Endothelial cell of umbilical vein (primary cell): ENCODE measurements around the gene KRTAP13-4.

ENCODE experiments used
- EZH2 ChIP-seq: IDR thresholded peaks from 2 replicates; pipeline ENCODE4 v1.6.1; 2012; ENCODE audit warnings: borderline replicate concordance, low read depth, mild to moderate bottlenecking, moderate library complexity, low read length, inconsistent platforms; ENCODE audit not compliant: severe bottlenecking
- GATA2 ChIP-seq: IDR thresholded peaks from 2 replicates; pipeline ENCODE4 v1.7.0; 2011; ENCODE audit warnings: low read depth, mild to moderate bottlenecking, moderate library complexity, mixed read lengths, low read length; ENCODE audit not compliant: insufficient read length, insufficient read depth
- POLR2A ChIP-seq: IDR thresholded peaks from 2 replicates; pipeline ENCODE4 v1.6.1; 2012; ENCODE audit warnings: low read depth, mild to moderate bottlenecking, control low read depth, low read length
- POLR2AphosphoS5 ChIP-seq: IDR thresholded peaks from 2 replicates; pipeline ENCODE4 v1.6.1; 2012; ENCODE audit warnings: low read depth, mild to moderate bottlenecking, control low read depth, low read length, moderate library complexity; ENCODE audit not compliant: insufficient read depth
- TF ChIP-seq, protein P1 (sequence below), 2 donors: IDR thresholded peaks; 1 replicate in 1 of 2; 2 replicates in 1 of 2; pipeline ENCODE4 v1.5.1; 2011; ENCODE audit warnings: low read length in 2 of 2, mild to moderate bottlenecking in 2 of 2, moderate library complexity in 2 of 2, control low read depth in 1 of 2, inconsistent platforms in 1 of 2, low read depth in 1 of 2; ENCODE audit not compliant: insufficient read depth in 1 of 2; ENCODE audit errors: extremely low read depth in 1 of 2
- TF ChIP-seq, protein P2 (sequence below): IDR thresholded peaks from 2 replicates; pipeline ENCODE4 v1.6.1; 2011; ENCODE audit not compliant: insufficient read depth, insufficient read length

DNA sequence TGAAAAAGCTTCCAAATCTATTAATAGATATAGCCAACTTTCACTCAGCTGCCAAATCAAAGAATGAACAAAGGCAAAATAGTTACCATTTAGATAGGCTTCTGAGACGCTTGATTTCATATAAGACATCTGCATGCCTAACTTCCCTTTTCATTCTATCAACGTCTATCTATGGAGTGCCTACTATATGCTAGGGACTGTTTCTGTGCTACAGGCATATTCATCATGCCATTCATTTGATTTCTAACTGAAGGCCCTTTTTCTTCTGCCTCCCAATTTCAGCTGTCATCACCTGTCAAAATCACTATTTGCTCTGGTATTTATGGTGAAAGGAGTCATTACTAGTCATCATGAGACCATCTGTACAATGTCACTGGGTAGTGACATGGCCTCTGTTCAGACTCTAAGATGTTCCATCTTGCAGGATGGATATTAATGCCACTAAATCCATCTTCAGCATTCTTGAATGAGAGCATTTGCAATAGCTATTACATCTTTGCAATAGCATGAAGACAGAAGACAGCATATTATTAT lies 38.5 kb upstream of the KRTAP13-4 start:
- TF ChIP-seq, protein P1, sequence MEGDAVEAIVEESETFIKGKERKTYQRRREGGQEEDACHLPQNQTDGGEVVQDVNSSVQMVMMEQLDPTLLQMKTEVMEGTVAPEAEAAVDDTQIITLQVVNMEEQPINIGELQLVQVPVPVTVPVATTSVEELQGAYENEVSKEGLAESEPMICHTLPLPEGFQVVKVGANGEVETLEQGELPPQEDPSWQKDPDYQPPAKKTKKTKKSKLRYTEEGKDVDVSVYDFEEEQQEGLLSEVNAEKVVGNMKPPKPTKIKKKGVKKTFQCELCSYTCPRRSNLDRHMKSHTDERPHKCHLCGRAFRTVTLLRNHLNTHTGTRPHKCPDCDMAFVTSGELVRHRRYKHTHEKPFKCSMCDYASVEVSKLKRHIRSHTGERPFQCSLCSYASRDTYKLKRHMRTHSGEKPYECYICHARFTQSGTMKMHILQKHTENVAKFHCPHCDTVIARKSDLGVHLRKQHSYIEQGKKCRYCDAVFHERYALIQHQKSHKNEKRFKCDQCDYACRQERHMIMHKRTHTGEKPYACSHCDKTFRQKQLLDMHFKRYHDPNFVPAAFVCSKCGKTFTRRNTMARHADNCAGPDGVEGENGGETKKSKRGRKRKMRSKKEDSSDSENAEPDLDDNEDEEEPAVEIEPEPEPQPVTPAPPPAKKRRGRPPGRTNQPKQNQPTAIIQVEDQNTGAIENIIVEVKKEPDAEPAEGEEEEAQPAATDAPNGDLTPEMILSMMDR (IDR thresholded peaks at IDR 0.05; ENCODE audit: extremely low read depth in 1 of 2, insufficient read depth in 1 of 2, low read depth in 1 of 2, low read length in 2 of 2): no peak
- TF ChIP-seq POLR2AphosphoS5: no peak
- TF ChIP-seq EZH2: no peak
- no peak for TF ChIP-seq POLR2A
- TF ChIP-seq, protein P2, sequence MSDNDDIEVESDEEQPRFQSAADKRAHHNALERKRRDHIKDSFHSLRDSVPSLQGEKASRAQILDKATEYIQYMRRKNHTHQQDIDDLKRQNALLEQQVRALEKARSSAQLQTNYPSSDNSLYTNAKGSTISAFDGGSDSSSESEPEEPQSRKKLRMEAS: no peak
- TF ChIP-seq GATA2: no peak
